HL-60 (cell line): ENCODE data around the gene ZNF598.

Experiments
- CTCF ChIP-seq: IDR thresholded peaks from one replicate; pipeline ENCODE4 v1.5.1; 2011; ENCODE audit warnings: low read length, control low read depth, inconsistent platforms; ENCODE audit not compliant: insufficient read depth
- GABPA ChIP-seq: IDR thresholded peaks from 2 replicates; pipeline ENCODE4 v1.6.1; 2012; ENCODE audit warnings: low read depth

GRCh38 chr16:2002406-2003230, 7.0 kb downstream of the ZNF598 start:
- TF ChIP-seq CTCF (no peak), GABPA (no peak)
